Activated T-helper 1 cell treated with anti-CD3 and anti-CD28 coated beads, Interleukin-2, amount 50 U/mL, for 16 hours (primary cell): ENCODE measurements around the gene CHAT.
"Not testable (repeated sequence)": the region's sequence is repeated elsewhere in the genome, so short reads cannot be mapped to it uniquely, and the experiment has no call there.

Source experiments
- DNase-seq, 2 donors: peaks; one replicate each; pipeline ENCODE4 v3.0.0-alpha.2; 2020; ENCODE audit warnings: low read depth in 1 of 2, low spot score in 1 of 2

Gene CHAT

DNA sequence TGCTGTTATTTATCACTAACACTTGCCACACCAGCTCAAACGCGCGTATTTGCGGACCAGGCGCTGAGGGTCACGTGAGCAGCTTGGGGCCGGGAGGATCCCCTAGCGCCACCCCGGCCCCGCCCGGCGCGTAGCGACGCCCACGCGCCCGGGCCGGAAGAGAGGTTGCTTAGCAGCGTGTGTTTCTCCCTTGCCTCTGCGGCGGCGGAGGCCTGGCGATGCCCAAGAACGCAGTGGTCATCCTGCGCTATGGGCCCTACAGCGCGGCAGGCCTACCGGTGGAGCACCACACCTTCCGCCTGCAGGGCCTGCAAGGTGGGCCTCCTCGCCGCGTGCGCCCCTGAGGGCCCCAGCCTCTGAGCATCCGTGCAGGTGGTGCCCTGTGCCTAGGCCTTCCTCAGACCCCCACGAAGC lies 65.7 kb downstream of the CHAT start, which contains the start of gene C10orf53:
Gene C10orf53 (plus strand): TSS at position 172 of the 414 bp plus-strand sequence. CDS start 47 bp downstream, at position 219.
- DNase-seq = no peak

DNA sequence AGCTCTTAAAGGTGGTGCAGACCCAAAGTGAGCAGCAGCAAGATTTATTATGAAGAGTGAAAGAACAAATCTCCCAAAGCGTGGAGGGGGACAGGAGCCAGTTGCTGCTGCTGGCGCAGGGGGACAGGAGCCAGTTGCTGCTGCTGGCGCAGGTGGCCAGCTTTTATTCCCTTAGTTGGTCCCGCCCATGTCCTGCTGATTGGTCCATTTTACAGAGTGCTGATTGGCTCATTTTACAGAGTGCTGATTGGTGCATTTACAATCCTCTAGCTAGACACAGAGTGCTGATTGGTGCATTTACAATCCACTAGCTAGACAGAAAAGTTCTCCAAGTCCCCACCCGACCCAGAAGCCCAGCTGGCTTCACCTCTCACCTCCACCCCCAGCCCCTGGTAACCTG lies 68.6 kb downstream of the CHAT start:
- not testable (repeated sequence) for DNase-seq

DNA sequence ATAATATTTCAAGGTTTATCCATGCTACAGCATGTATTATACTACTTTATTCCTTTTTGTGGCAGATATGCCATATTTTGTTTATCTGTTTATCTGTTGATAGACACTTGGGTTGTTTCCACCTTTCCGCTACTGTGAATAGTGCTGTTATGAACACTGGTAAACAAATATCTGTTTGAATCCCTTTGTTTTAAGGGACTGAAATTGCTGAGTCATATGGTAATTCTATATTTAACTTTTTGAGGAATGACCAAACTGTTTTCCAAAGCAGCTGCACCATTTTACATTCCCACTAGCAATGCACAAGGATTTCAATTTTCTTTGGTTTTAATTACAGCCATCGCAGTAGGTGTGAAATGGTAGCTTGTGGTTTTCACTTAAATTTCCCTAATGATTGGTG lies 69.0 kb downstream of the CHAT start:
- no peak for DNase-seq

GRCh38 chr10:49686651-49687050 lies 72.8 kb downstream of the CHAT start:
- no peak for DNase-seq

DNA sequence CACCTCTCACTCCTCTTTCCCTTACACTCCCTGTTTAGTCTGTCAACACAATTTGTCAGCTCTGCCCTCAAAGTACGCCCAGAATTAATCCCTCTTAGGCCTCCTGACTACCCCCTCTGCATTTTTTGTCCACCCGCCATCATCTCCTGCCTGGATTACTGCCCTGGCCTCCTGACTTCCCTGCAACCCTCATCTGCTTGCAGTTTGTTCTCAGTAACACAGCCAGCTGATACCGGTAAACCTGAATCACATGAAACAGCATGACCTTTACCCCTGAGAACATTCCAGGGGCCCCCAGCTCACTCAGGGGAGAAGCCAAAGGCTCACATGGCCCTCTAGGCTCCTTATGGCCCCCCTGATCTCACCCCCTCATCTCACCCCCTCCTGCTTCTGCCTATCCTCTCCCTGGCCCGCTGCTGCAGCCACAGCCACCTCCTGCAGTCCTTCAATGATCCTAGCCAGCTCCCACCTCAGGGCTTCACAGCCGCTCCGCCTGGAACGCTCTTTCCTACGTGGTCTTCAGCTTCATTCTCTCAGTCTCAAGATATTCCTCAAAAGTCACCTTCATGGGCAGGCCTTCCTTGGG lies 74.5 kb downstream of the CHAT start:
- DNase-seq = no peak

GRCh38 chr10:49688920-49689319 lies 75.1 kb downstream of the CHAT start:
- DNase-seq = no peak

GRCh38 chr10:49689882-49690510 lies 76.2 kb downstream of the CHAT start:
- no peak for DNase-seq

DNA sequence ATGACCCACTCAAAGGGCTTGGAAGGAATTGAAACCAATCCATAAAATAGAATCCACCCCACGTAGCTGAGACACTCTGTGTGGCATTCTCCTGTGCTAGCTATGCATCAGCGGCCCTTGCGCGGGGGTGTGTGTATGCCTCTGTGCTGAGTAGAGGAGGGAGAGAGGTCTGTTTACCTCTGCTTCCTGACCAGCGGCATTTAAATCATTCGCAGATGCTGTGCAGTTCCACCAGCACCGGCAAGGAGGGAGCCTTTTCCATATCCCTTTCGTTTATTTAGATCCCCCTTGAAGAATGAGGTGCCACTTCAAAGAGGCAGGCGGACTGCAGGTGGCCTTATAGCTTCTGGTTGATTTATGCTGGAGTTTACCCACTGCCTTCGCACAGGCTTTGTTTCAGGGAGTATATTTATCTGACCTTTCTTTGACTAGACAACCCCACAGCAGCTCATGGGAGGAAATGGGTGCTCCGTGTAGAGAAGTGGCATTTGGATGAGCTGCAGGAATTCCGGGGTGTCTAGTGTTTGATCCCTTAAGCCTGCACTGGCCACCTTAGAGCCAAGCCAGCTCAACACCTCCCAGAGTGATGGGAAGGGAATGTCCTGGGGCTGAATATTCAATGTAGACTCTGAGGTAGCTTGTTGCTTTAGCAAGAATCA lies 77.0 kb downstream of the CHAT start:
- no peak for DNase-seq

- DNase-seq = no peak
Measured at GRCh38 chr10:49691588-49691987, 77.8 kb downstream of the CHAT start.

DNA sequence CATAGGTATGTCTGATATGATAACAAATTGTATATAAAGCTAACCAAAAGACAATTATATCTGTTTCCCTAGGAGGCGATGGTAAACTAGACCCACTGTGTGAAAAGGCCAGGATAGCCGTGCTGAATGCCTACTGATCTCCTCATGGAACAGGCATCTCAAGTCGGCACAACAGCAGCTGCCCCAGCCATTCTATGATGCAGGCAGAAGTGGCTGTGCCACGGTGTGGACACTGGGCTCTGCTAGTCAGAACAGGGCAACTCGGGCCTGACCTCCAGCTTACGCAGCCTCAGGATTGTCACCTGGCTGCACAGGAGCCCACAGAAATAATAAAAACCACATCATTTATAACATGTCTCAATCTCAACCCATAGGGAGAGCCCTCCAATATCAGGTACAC lies 80.6 kb downstream of the CHAT start:
- no peak for DNase-seq

DNA sequence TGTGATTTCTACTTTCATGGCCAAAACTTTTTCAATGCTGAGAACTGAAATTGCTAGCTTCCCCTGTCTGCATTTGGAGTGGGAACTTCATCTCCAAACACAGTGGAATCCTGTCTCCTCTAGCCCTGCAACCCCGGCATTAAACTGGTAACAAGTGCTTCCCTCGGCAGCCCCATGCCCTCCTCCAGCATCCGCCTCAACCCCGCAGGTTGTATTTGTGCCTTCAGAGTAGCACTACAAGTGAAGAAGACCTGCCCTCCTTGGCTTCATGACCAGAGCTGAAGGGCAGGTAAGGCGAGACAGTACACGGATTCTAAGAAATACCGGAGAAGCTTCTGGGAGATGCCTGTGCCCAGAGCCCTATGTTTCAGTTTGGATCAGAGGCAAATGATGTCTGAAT lies 82.5 kb downstream of the CHAT start:
- DNase-seq = no peak

DNA sequence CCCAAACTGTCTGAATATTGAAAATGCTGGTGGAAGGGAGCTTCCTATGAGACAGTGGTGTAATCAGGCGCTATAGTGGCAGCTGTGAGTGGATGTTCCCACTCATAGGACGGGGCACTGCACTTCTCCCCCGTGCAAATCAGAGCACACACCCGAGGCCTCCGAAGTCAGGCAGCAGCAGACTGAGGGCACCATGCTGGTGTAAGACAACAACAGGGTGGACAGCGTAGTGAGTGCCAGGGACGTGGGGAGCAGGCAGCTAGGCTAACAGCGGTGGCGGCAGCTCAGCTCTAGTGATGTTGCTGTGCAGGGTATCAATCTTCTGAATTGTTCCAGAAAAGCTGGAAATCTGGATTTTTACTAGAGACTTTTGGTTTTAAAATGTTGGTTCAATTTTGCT lies 84.8 kb downstream of the CHAT start:
- no peak for DNase-seq

GRCh38 chr10:49700211-49700610 lies 86.4 kb downstream of the CHAT start:
- no peak for DNase-seq

- DNase-seq = no peak
Measured at GRCh38 chr10:49700997-49701396, 87.2 kb downstream of the CHAT start.

- DNase-seq = no peak
Measured at GRCh38 chr10:49707585-49707984, 93.7 kb downstream of the CHAT start.

DNA sequence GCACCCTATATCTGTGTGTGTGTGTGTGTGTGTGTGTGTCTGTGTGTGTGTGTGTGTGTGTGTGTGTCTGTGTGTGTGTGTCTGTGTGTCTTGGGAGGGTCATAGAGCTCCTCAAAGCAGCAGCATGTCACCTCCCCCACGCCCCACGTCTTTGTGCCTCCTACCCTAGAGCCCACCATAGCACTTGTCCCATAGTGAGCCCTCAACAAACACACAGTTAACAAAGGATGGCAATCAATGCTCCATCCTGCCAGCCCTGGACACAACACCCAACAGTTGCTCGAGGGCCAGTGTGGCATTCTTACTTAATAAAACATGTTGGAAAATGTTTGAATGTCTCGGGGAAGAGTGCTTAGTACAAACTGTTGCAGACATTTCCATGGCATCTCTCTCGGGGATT lies 96.1 kb downstream of the CHAT start:
- DNase-seq = no peak

- no peak for DNase-seq
Measured at GRCh38 chr10:49710966-49711365, 97.1 kb downstream of the CHAT start.

GRCh38 chr10:49711481-49711880 lies 97.6 kb downstream of the CHAT start:
- DNase-seq = no peak

- DNase-seq = no peak
Measured at GRCh38 chr10:49713266-49713665, 99.4 kb downstream of the CHAT start.
